ENCODE measurements around the gene SOCS7.
A peak's percentile ranks its signal among the peaks of the same experiment; 100 is the strongest.

Gene SOCS7

GRCh38 chr17:38343608-38344419, 7.8 kb upstream of the SOCS7 start, which contains the start of gene GPR179:
Gene GPR179 (minus strand): TSS chr17:38343956. CDS start chr17:38343789, 167 bp downstream.
- H3K4me3 ChIP-seq = no peak within 1 kb of the TSS
- DNase-seq (ENCODE audit: low spot score in 2 of 2) = no peak
- in situ Hi-C loops (cut with MboI; ENCODE audit: low sequenced_read_pairs) = loop anchor here (10.0 kb wide), 1 partner anchor 141 kb away; no protein-coding TSS in a partner anchor

GRCh38 chr17:38344420-38344745, 7.3 kb upstream of the SOCS7 start:
- no peak for DNase-seq (ENCODE audit: low spot score in 2 of 2)
- Histone ChIP-seq H3K9me3 (no peaks in the 10 kb centered on the region), H3K27me3 (ENCODE audit: low read depth) (no peaks in the 10 kb centered on the region), H3K4me1 (no peaks in the 10 kb centered on the region; the same call in 1 of the 2 replicates), H3K4me3 (no peak overlapping the region), H3K36me3 (replicated peaks) (no peaks in the 10 kb centered on the region; the same call in 1 of the 2 replicates)
- in situ Hi-C loops (cut with MboI; ENCODE audit: low sequenced_read_pairs) = loop anchor here (10.0 kb wide), 1 partner anchor 140 kb away; no protein-coding TSS in a partner anchor

More at GRCh38 chr17:38343608-38344419, 7.8 kb upstream of the SOCS7 start, which contains the start of gene GPR179:
- H3K36me3 ChIP-seq (replicated peaks) = no peaks in the 10 kb centered on the region
- H3K9me3 ChIP-seq = no peaks in the 10 kb centered on the region
- no peaks in the 10 kb centered on the region for H3K4me1 ChIP-seq
- no peaks in the 10 kb centered on the region for H3K27me3 ChIP-seq (ENCODE audit: low read depth)

DNA sequence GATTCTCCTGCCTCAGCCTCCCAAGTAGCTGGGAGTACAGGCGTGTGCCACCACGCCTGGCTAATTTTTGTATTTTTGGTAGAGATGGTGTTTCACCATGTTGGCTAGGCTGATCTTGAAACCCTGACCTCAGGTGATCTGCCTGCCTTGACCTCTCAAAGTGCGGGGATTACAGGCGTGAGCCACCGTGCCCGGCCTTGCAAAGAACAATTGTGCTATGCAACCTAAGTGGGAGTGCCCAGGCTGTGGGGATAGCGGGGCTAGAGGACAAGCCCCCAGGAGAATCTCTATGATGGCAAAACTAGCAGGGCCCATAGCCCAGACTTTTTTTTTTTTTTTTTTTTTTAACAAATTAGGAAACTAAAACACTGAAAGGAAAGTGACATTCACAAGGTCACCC, 5.9 kb upstream of the SOCS7 start:
- H3K4me1 ChIP-seq = peaks cover 4% of the 10 kb centered on the region
- no peak for DNase-seq (ENCODE audit: low spot score in 2 of 2)
- no peak overlapping the region for H3K4me3 ChIP-seq
- H3K9me3 ChIP-seq = no peaks in the 10 kb centered on the region
- H3K36me3 ChIP-seq (replicated peaks) = no peaks in the 10 kb centered on the region; the same call in 1 of the 2 replicates
- no peaks in the 10 kb centered on the region for H3K27me3 ChIP-seq (ENCODE audit: low read depth)
- in situ Hi-C loops (cut with MboI; ENCODE audit: low sequenced_read_pairs) = loop anchor here (5.0 to 10.0 kb wide), 2 partner anchors 67 to 139 kb away; no protein-coding TSS in a partner anchor

- no peak overlapping the region for H3K4me3 ChIP-seq
- peak; percentile 70 to 92 for DNase-seq (ENCODE audit: low spot score in 2 of 2)
- H3K27me3 ChIP-seq (ENCODE audit: low read depth) = no peaks in the 10 kb centered on the region
- peaks cover 22% of the 10 kb centered on the region for H3K4me1 ChIP-seq
- H3K9me3 ChIP-seq = no peaks in the 10 kb centered on the region
- no peaks in the 10 kb centered on the region; the same call in 1 of the 2 replicates for H3K36me3 ChIP-seq (replicated peaks)
- in situ Hi-C loops (cut with MboI; ENCODE audit: low sequenced_read_pairs) = loop anchor here (5.0 to 10.0 kb wide), 2 partner anchors 63 to 136 kb away; no protein-coding TSS in a partner anchor
Measured at GRCh38 chr17:38349097-38349730, 2.4 kb upstream of the SOCS7 start.

DNA sequence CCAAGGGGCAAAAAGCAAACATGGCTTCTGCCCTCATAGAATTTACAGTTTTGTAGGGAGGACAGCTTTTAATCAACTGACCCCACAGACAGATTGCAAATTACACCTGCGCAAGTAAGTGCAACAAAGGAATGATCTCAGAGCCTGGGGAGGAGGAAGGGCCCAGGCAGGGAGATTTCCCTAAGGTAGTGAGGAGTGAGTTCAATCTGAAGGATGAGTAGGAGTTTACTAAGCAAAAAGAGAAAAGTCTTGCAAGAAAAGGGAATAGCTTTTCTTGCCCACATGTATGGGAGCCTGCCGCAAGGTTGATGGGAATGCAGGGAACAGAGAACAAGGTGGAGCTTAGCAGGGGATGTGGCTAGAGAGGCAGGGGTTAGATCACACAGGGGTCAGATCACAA, 1.6 kb upstream of the SOCS7 start:
- H3K9me3 ChIP-seq = no peaks in the 10 kb centered on the region
- no peak for DNase-seq (ENCODE audit: low spot score in 2 of 2)
- no peak overlapping the region for H3K4me3 ChIP-seq
- H3K27me3 ChIP-seq (ENCODE audit: low read depth) = no peaks in the 10 kb centered on the region
- no peaks in the 10 kb centered on the region; the same call in 1 of the 2 replicates for H3K36me3 ChIP-seq (replicated peaks)
- in situ Hi-C loops (cut with MboI; ENCODE audit: low sequenced_read_pairs) = no loop called here
- peaks cover 30% of the 10 kb centered on the region for H3K4me1 ChIP-seq

GRCh38 chr17:38352245-38353085, 821 bp downstream of the SOCS7 start:
- no peaks in the 10 kb centered on the region for H3K27me3 ChIP-seq (ENCODE audit: low read depth)
- peaks cover 38% of the 10 kb centered on the region for H3K4me1 ChIP-seq
- H3K4me3 ChIP-seq = peak overlapping the region; percentile 65
- H3K36me3 ChIP-seq (replicated peaks) = no peaks in the 10 kb centered on the region; the same call in 1 of the 2 replicates
- peak in 1 of 2 experiments; percentile 46 for DNase-seq (ENCODE audit: low spot score in 2 of 2)
- in situ Hi-C loops (cut with MboI; ENCODE audit: low sequenced_read_pairs) = no loop called here
- no peaks in the 10 kb centered on the region for H3K9me3 ChIP-seq

DNA sequence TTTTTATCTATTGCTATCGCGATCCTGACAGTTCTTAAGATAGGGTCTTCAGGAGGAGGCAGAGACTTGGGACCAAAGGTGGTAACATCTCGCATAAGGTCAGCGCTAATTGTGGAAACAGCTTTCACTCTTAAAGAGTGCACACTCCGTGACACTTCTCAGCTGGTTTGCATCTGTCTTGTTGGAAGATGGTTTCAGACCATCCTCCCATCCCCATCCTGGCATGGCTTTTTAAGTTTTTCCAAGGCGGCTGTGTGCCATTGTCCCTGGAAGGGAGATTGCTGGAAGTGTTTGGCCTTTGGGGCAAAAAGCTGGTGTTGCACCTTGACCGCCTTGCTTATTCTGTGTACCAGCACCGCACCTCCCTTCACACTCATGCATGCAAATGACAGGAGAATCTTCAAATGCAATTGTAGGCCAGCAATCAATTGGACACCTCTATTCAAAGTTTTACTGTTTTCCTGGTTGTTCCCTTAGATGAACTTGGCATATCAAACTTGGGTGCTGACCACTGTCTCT, 1.5 kb downstream of the SOCS7 start:
- in situ Hi-C loops (cut with MboI; ENCODE audit: low sequenced_read_pairs) = no loop called here
- Histone ChIP-seq H3K4me1 (peaks cover 44% of the 10 kb centered on the region), H3K9me3 (no peaks in the 10 kb centered on the region), H3K36me3 (replicated peaks) (no peaks in the 10 kb centered on the region; the same call in 1 of the 2 replicates), H3K27me3 (ENCODE audit: low read depth) (no peaks in the 10 kb centered on the region), H3K4me3 (peak overlapping the region; percentile 65)
- no peak for DNase-seq (ENCODE audit: low spot score in 2 of 2)

DNA sequence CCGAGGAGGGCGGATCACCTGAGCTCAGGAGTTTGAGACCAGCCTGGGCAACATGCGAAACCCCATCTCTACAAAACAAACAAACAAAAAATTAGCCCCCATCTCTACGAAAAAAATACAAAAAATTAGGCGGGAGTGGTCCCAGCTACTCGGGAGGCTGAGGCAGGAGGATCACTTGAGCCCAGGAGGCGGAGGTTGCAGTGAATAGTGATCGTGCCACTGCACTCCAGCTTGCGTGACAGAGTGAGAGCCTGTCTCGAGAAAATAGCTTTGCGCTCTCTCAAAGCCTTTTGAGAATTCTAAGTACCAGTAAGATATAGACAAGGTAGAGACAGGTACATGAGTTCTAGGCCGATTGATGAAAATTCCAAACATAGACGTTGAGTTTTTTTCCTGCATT, 2.0 kb downstream of the SOCS7 start:
- in situ Hi-C loops (cut with MboI; ENCODE audit: low sequenced_read_pairs) = no loop called here
- Histone ChIP-seq H3K36me3 (replicated peaks) (no peaks in the 10 kb centered on the region; the same call in 1 of the 2 replicates), H3K4me1 (peaks cover 47% of the 10 kb centered on the region), H3K9me3 (no peaks in the 10 kb centered on the region), H3K27me3 (ENCODE audit: low read depth) (no peaks in the 10 kb centered on the region), H3K4me3 (peak overlapping the region; percentile 65)
- DNase-seq (ENCODE audit: low spot score in 2 of 2) = no peak

- Histone ChIP-seq H3K27me3 (ENCODE audit: low read depth) (no peaks in the 10 kb centered on the region), H3K36me3 (replicated peaks) (no peaks in the 10 kb centered on the region; the same call in 1 of the 2 replicates), H3K9me3 (no peaks in the 10 kb centered on the region), H3K4me3 (peak overlapping the region; percentile 1; the same call in 1 of the 2 replicates), H3K4me1 (peaks cover 47% of the 10 kb centered on the region)
- in situ Hi-C loops (cut with MboI; ENCODE audit: low sequenced_read_pairs) = no loop called here
- peak; percentile 22 to 29 for DNase-seq (ENCODE audit: low spot score in 2 of 2)
Measured at GRCh38 chr17:38354466-38354865, 2.8 kb downstream of the SOCS7 start.

GRCh38 chr17:38355251-38355650, 3.6 kb downstream of the SOCS7 start:
- Histone ChIP-seq H3K4me3 (no peak overlapping the region), H3K9me3 (no peaks in the 10 kb centered on the region), H3K36me3 (replicated peaks) (no peaks in the 10 kb centered on the region; the same call in 1 of the 2 replicates), H3K4me1 (peaks cover 47% of the 10 kb centered on the region), H3K27me3 (ENCODE audit: low read depth) (no peaks in the 10 kb centered on the region)
- no peak for DNase-seq (ENCODE audit: low spot score in 2 of 2)
- in situ Hi-C loops (cut with MboI; ENCODE audit: low sequenced_read_pairs) = no loop called here

DNA sequence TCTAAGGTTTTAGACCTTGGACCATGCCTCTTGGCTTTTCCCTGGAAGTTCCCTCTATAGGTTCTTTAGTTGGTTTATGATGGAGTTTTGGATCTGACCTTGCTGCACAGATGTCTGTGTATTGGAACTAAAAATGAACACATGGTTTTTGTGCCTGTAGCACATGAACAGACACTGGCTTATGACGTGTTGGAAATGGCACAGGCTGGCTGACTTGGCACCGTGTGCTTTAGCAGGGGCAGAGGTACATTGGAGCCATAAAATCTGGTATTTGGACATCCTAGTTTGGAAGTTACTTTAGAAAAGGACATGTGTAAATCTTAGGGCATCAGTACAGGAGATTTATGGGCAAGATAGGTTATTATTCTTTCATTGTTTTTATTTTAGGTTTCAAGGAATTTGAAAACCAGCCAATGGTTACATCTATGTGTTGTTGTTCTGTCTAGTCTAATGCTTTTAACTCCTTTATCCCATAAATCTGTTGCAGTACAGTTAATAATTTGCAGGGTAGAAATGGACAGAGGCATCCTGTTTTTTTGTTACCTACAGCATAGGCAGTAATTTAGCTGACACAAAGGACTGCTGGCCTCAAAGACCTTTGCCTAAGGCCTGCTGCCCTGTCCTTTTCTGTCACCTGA, 6.0 kb downstream of the SOCS7 start:
- no peak for DNase-seq (ENCODE audit: low spot score in 2 of 2)
- no peaks in the 10 kb centered on the region for H3K27me3 ChIP-seq (ENCODE audit: low read depth)
- H3K4me3 ChIP-seq = no peak overlapping the region
- H3K36me3 ChIP-seq (replicated peaks) = no peaks in the 10 kb centered on the region; the same call in none of the 2 replicates
- peaks cover 35% of the 10 kb centered on the region for H3K4me1 ChIP-seq
- in situ Hi-C loops (cut with MboI; ENCODE audit: low sequenced_read_pairs) = no loop called here
- no peaks in the 10 kb centered on the region for H3K9me3 ChIP-seq

- in situ Hi-C loops (cut with MboI; ENCODE audit: low sequenced_read_pairs) = no loop called here
- Histone ChIP-seq H3K4me3 (no peak overlapping the region), H3K9me3 (no peaks in the 10 kb centered on the region), H3K36me3 (replicated peaks) (no peaks in the 10 kb centered on the region; the same call in none of the 2 replicates), H3K4me1 (peaks cover 29% of the 10 kb centered on the region), H3K27me3 (ENCODE audit: low read depth) (no peaks in the 10 kb centered on the region)
- DNase-seq (ENCODE audit: low spot score in 2 of 2) = no peak
Measured at GRCh38 chr17:38358586-38359513, 7.2 kb downstream of the SOCS7 start.

Measured in HAP-1 (cell line).